Activated CD8-positive, alpha-beta T cell treated with anti-CD3 and anti-CD28 coated beads for 36 hours (primary cell): Measurements from ENCODE around the gene PGRMC2. TPM values are rescaled to one million over a fixed set of nuclear protein-coding genes. Genes with fewer than 3 reads are reported as not detected.
"Not testable (repeated sequence)": the region's sequence is repeated elsewhere in the genome, so short reads cannot be mapped to it uniquely, and the experiment has no call there.

ENCODE experiments used
- ATAC-seq: fragments of 200-7000 bp; cut with Tn5 transposase; one replicate; pipeline ENCODE4 v1.10.0; 2021; ENCODE audit warnings: mild to moderate bottlenecking, moderate library complexity
- CTCF ChIA-PET: fragments of 350-600 bp; sonication (Branson Sonifier 250); formaldehyde crosslinking; loops from one replicate; lab custom pipeline; 2021; ENCODE audit warnings: antibody characterized with exemption; lab: Charles Lee
- POLR2A ChIA-PET: fragments of 350-600 bp; sonication (Branson Sonifier 250); formaldehyde crosslinking; loops from one replicate; lab custom pipeline; 2021; ENCODE audit warnings: antibody characterized with exemption; lab: Charles Lee
- DNase-seq: peaks from one replicate; pipeline ENCODE4 v3.0.0-alpha.2; 2020
- H3K27ac Mint-ChIP-seq: one replicate; pipeline ENCODE4 v1.8.0; 2021; ENCODE audit warnings: mild to moderate bottlenecking, mixed read lengths
- H3K27me3 Mint-ChIP-seq: one replicate; pipeline ENCODE4 v1.8.0; 2021; ENCODE audit warnings: mixed read lengths
- H3K36me3 Mint-ChIP-seq: one replicate; pipeline ENCODE4 v1.8.0; 2021; ENCODE audit warnings: low read depth, mixed read lengths
- H3K4me1 Mint-ChIP-seq: one replicate; pipeline ENCODE4 v1.8.0; 2021; ENCODE audit warnings: low read depth, mixed read lengths
- H3K4me3 Mint-ChIP-seq: one replicate; pipeline ENCODE4 v1.8.0; 2021; ENCODE audit warnings: mild to moderate bottlenecking, moderate library complexity, mixed read lengths
- H3K9me3 Mint-ChIP-seq: one replicate; pipeline ENCODE4 v1.8.0; 2021; ENCODE audit warnings: mixed read lengths
- intact Hi-C: fragments of 100-400 bp; cut with micrococcal nuclease; formaldehyde crosslinking; loops from one replicate; pipeline ENCODE4 v1.10.0; 2022
- total RNA-seq, 2 experiments: library from RNA; stranded (reverse); gene quantifications; one replicate each; pipeline ENCODE4 v1.2.3, GENCODE V29; 2021
- TF ChIP-seq, protein P1 (sequence below): fragments of 200-600 bp; IDR thresholded peaks from one replicate; pipeline ENCODE4 v1.8.0; 2022; ENCODE audit warnings: antibody characterized with exemption, mild to moderate bottlenecking

The PGRMC2 gene
- total RNA-seq, 2 experiments from 2014 or later = 51.2 to 53.5 TPM

DNA sequence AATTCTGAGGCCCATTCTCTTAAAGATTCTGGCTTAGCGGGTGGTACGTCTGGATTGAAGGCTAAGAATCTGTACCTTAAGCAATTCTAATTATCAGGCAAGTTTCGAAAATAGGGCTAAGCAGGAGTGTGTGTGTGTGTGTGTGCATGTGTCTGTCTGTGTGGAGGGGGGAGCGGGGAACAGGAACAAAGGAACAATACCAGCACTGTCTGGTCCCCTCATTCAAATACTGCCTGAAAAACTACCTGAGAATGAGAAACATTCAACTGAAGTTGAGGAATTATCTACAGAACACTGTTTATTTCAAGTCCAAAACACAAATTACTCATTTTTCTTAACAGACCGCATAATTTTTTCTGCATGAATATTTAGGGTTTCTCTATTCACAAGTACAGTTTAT lies 18.6 kb downstream of the PGRMC2 start:
- intact Hi-C loops = no loop called here
- Mint-ChIP-seq H3K4me1 (peaks cover 2% of the 10 kb centered on the region), H3K36me3 (peaks cover 15% of the 10 kb centered on the region), H3K27me3 (no peaks in the 10 kb centered on the region), H3K4me3 (no peak overlapping the region), H3K27ac (peak overlapping the region; percentile 46), H3K9me3 (peaks cover 10% of the 10 kb centered on the region)
- ATAC-seq = no peak
- POLR2A ChIA-PET = no interaction called here
- DNase-seq = no peak
- CTCF ChIA-PET = no interaction called here
- TF ChIP-seq, protein P1, sequence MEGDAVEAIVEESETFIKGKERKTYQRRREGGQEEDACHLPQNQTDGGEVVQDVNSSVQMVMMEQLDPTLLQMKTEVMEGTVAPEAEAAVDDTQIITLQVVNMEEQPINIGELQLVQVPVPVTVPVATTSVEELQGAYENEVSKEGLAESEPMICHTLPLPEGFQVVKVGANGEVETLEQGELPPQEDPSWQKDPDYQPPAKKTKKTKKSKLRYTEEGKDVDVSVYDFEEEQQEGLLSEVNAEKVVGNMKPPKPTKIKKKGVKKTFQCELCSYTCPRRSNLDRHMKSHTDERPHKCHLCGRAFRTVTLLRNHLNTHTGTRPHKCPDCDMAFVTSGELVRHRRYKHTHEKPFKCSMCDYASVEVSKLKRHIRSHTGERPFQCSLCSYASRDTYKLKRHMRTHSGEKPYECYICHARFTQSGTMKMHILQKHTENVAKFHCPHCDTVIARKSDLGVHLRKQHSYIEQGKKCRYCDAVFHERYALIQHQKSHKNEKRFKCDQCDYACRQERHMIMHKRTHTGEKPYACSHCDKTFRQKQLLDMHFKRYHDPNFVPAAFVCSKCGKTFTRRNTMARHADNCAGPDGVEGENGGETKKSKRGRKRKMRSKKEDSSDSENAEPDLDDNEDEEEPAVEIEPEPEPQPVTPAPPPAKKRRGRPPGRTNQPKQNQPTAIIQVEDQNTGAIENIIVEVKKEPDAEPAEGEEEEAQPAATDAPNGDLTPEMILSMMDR = no peak

DNA sequence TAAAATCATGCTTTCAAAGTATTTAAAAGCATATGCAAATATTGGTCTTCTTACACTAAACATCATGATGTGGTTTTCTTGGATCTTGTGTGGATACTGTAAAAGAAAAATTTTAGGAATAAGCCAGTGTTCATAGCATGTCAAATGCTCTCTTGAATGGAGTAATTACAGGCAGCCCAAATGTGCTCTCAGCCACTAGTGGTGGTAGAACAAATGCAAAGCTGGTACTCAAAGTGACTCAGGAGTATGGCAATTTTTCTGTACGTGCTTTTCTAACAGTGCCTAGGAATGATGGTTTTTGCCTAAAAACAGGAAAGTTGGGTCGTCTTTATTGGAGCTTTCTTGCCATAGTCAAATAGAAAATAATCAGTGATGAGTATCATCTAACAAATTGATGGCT lies 19.9 kb downstream of the PGRMC2 start:
- Mint-ChIP-seq H3K9me3 (peaks cover 10% of the 10 kb centered on the region), H3K27me3 (peaks cover 2% of the 10 kb centered on the region), H3K27ac (no peak overlapping the region), H3K36me3 (peaks cover 12% of the 10 kb centered on the region), H3K4me1 (no peaks in the 10 kb centered on the region), H3K4me3 (no peak overlapping the region)
- no peak for ATAC-seq
- ChIA-PET POLR2A (interaction anchor here (0.6 kb wide), 1 partner anchor 518 kb away, joined by 3 read pairs; no protein-coding TSS in a partner anchor), CTCF (interaction anchor here (0.6 kb wide), 1 partner anchor 77 kb away, joined by 3 read pairs; no protein-coding TSS in a partner anchor)
- TF ChIP-seq, protein P1 = no peak
- intact Hi-C loops = no loop called here
- no peak for DNase-seq

DNA sequence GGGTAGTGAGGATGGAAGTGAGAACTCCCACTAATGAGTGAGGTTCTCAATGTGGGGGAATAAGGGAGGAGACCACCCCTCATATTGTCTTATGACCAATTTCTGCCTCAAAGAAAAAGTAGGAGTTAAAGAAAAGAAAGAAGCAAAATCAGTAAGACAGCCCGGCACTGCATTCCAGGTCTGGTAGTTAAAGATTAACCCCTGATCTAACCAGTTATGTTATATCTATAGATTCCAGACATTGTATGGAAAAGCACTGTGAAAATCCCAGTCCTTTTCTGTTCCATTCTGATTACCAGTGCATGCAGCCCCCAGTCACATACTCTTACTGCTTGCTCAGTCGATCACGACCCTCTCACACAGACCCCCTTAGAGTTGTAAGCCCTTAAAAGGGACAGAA lies 20.4 kb downstream of the PGRMC2 start:
- POLR2A ChIA-PET, H3K36me3 Mint-ChIP-seq, H3K27ac Mint-ChIP-seq, intact Hi-C loops, H3K4me1 Mint-ChIP-seq, ATAC-seq, H3K4me3 Mint-ChIP-seq, H3K27me3 Mint-ChIP-seq, DNase-seq: not testable (repeated sequence)
- CTCF ChIA-PET = interaction anchor here (0.6 kb wide), 1 partner anchor 76 kb away, joined by 3 read pairs; no protein-coding TSS in a partner anchor
- peaks cover 10% of the 10 kb centered on the region for H3K9me3 Mint-ChIP-seq

DNA sequence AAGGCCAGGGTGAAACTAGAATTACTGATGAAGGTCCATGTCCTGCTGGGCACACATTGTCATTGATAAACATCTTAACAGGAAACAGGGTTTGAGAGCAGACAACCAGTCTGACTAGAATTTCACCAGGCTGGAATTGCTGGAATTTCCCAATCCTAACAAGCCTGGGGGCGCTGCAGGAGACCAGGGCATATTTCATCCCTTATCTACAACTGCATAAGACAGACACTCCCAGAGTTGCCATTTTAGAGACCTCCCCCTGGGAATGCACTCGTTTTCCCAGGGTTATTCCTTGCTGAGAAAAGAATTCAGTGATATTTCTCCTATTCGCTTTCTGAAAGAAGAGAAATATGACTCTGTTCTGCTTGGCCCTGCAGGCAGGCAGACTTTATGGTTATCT lies 22.1 kb downstream of the PGRMC2 start:
- peaks cover 10% of the 10 kb centered on the region for H3K9me3 Mint-ChIP-seq
- H3K27ac Mint-ChIP-seq, H3K36me3 Mint-ChIP-seq, intact Hi-C loops, ATAC-seq, H3K4me3 Mint-ChIP-seq, DNase-seq, H3K27me3 Mint-ChIP-seq, POLR2A ChIA-PET, H3K4me1 Mint-ChIP-seq: not testable (repeated sequence)
- CTCF ChIA-PET = interaction anchor here (0.6 kb wide), 1 partner anchor 10 kb away, joined by 3 read pairs; no protein-coding TSS in a partner anchor

DNA sequence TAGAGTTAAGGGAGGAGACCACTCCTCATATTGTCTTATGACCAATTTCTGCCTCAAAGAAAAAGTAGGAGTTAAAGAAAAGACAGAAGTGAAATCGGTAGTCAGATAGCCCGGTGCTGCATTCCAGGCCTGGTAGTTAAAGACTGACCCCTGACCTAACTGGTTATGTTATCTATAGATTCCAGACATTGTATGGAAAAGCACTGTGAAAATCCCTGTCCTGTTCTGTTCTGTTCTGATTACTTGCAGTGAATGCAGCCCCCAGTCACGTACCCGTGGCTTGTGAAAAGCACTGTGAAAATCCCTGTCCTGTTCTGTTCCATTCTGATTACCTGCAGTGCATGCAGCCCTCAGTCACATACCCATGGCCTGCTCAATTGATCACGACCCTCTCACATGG lies 27.7 kb downstream of the PGRMC2 start:
- intact Hi-C loops, H3K9me3 Mint-ChIP-seq, POLR2A ChIA-PET, H3K27ac Mint-ChIP-seq, H3K4me1 Mint-ChIP-seq, DNase-seq, CTCF ChIA-PET, H3K36me3 Mint-ChIP-seq, H3K4me3 Mint-ChIP-seq, H3K27me3 Mint-ChIP-seq, ATAC-seq: not testable (repeated sequence)

DNA sequence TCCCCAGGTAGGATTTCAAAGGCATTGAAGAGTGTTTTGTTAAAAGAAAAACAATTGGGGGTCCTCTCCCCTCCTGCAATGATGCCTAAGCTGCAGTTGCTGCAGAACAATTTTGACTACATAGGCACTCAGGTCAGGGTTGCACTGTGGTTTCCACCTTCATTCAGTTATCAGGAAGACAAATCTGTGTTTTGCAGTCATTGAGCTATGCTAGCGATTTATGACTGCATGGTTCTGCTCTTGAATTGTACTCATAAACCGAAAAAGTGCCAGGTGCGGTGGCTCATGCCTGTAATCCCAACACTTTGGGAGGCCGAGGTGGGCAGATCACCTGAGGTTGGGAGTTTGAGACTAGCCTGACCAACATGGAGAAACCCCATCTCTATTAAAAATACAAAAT lies 29.4 kb downstream of the PGRMC2 start:
- POLR2A ChIA-PET, DNase-seq, ATAC-seq, H3K4me1 Mint-ChIP-seq, H3K36me3 Mint-ChIP-seq, H3K27me3 Mint-ChIP-seq, intact Hi-C loops, H3K9me3 Mint-ChIP-seq, H3K27ac Mint-ChIP-seq, H3K4me3 Mint-ChIP-seq, CTCF ChIA-PET: not testable (repeated sequence)

DNA sequence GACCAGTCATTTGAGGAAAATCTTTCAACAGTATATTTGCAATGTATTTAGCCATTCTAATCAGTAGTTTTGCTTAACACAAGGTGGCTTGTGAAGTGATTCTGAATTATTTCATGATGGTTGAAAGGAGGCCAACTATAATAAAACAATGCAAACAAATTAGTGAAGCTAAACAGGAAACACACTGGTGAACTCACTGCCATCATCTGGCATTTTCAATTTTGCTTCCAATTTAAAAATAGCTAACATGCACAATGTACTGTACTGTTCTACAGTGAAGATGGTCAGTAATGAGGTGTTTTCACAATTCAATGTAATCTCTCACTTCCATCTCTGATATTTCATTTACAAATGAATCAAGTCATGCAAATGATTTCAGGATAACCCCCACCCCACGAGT lies 31.1 kb downstream of the PGRMC2 start:
- Mint-ChIP-seq H3K27ac (no peak overlapping the region), H3K9me3 (no peaks in the 10 kb centered on the region), H3K36me3 (no peaks in the 10 kb centered on the region), H3K27me3 (peaks cover 6% of the 10 kb centered on the region), H3K4me3 (no peak overlapping the region), H3K4me1 (no peaks in the 10 kb centered on the region)
- ChIA-PET POLR2A (no interaction called here), CTCF (no interaction called here)
- intact Hi-C loops = no loop called here
- ATAC-seq (no peak), DNase-seq (no peak)
- TF ChIP-seq, protein P1 = no peak
